ENCODE results near the gene TP53I3.
A peak's percentile ranks its signal among the peaks of the same experiment; 100 is the strongest.

The TP53I3 gene

GRCh38 chr2:24077879-24078278 is 6.8 kb downstream of the TP53I3 start:
- H3K27ac ChIP-seq, result peak overlapping the region; percentile 63; the same call in 1 of the 2 replicates
- TF ChIP-seq CTCF (IDR thresholded peaks at IDR 0.05) (no peak), ZFX (IDR thresholded peaks at IDR 0.05; ENCODE audit: borderline replicate concordance) (no peak)

GRCh38 chr2:24077535-24077877 is 7.1 kb downstream of the TP53I3 start:
- H3K27ac ChIP-seq, result peak overlapping the region; percentile 63
- no peak for TF ChIP-seq CTCF (IDR thresholded peaks at IDR 0.05)
- no peak for TF ChIP-seq ZFX (IDR thresholded peaks at IDR 0.05; ENCODE audit: borderline replicate concordance)

GRCh38 chr2:24076849-24077534 is 7.6 kb downstream of the TP53I3 start:
- TF ChIP-seq CTCF (IDR thresholded peaks at IDR 0.05) (no peak), ZFX (IDR thresholded peaks at IDR 0.05; ENCODE audit: borderline replicate concordance) (no peak)
- peak overlapping the region; percentile 63 for H3K27ac ChIP-seq

- no peak for TF ChIP-seq CTCF (IDR thresholded peaks at IDR 0.05)
- TF ChIP-seq ZFX (IDR thresholded peaks at IDR 0.05; ENCODE audit: borderline replicate concordance), result no peak
- peak within 1 kb of the TSS; percentile 81 for H3K27ac ChIP-seq
These were observed 8.5 kb downstream of the TP53I3 start, which contains the start of gene SF3B6 for GRCh38 chr2:24075915-24076848. Gene SF3B6, minus strand, starts transcription at chr2:24076326. Its CDS starts 97 bp downstream, at chr2:24076229.

GRCh38 chr2:24075259-24075658 is 9.4 kb downstream of the TP53I3 start:
- peak overlapping the region; percentile 81 for H3K27ac ChIP-seq
- TF ChIP-seq CTCF (IDR thresholded peaks at IDR 0.05), result no peak
- no peak for TF ChIP-seq ZFX (IDR thresholded peaks at IDR 0.05; ENCODE audit: borderline replicate concordance)

GRCh38 chr2:24073816-24074215 is 10.8 kb downstream of the TP53I3 start:
- H3K27ac ChIP-seq, result no peak overlapping the region
- TF ChIP-seq ZFX (IDR thresholded peaks at IDR 0.05; ENCODE audit: borderline replicate concordance) (no peak), CTCF (IDR thresholded peaks at IDR 0.05) (no peak)

GRCh38 chr2:24072259-24072658 is 12.4 kb downstream of the TP53I3 start:
- no peak overlapping the region for H3K27ac ChIP-seq
- no peak for TF ChIP-seq CTCF (IDR thresholded peaks at IDR 0.05)
- no peak for TF ChIP-seq ZFX (IDR thresholded peaks at IDR 0.05; ENCODE audit: borderline replicate concordance)
